H1 (cell line): Measurements from ENCODE around the gene DIPK1B. TPM values are rescaled to one million over a fixed set of nuclear protein-coding genes. Genes with fewer than 3 reads are reported as not detected.

ENCODE experiments used
- CTCF ChIA-PET: fragments of 300-600 bp; sonication (Branson Sonifier 250); formaldehyde crosslinking; loops from one replicate; lab custom pipeline; 2021; ENCODE audit not compliant: partially characterized antibody; lab: Charles Lee
- POLR2A ChIA-PET: fragments of 300-600 bp; sonication (Branson Sonifier 250); formaldehyde crosslinking; loops from one replicate; lab custom pipeline; 2021; ENCODE audit warnings: inconsistent platforms; ENCODE audit not compliant: partially characterized antibody; lab: Charles Lee
- DNase-seq, 2 experiments: peaks; one replicate each; pipeline versions ENCODE4 v3.0.0 to v3.0.0-alpha.2; 2010 to 2022; ENCODE audit warnings: low spot score in 2 of 2, low read depth in 1 of 2, mixed read lengths in 1 of 2
- FAIRE-seq: peaks from 2 replicates; lab custom pipeline; 2011; peaks lifted over from hg19 to GRCh38; lab: Jason Lieb, UNC
- H2AFZ ChIP-seq: 2 replicates; pipeline ENCODE4 v1.8.1; 2012; ENCODE audit warnings: low read length, inconsistent platforms
- H2AK5ac ChIP-seq: 2 replicates; pipeline ENCODE4 v1.6.1; 2013; ENCODE audit warnings: low read depth, low read length
- H2BK120ac ChIP-seq: replicated peaks from 2 replicates; pipeline ENCODE3; 2013; ENCODE audit warnings: low read depth, low read length, inconsistent platforms
- H2BK12ac ChIP-seq: 2 replicates; pipeline ENCODE4 v1.6.1; 2013; ENCODE audit warnings: low read depth, low read length
- H2BK15ac ChIP-seq: 2 replicates; pipeline ENCODE4 v1.6.1; 2013; ENCODE audit warnings: low read length
- H2BK20ac ChIP-seq: 2 replicates; pipeline ENCODE4 v1.6.1; 2013; ENCODE audit warnings: low read length
- H2BK5ac ChIP-seq: 2 replicates; pipeline ENCODE4 v1.6.1; 2013; ENCODE audit warnings: low read depth, low read length
- H3K14ac ChIP-seq: 2 replicates; pipeline ENCODE4 v1.6.1; 2013; ENCODE audit warnings: inconsistent platforms; ENCODE audit not compliant: insufficient read length
- H3K18ac ChIP-seq: 2 replicates; pipeline ENCODE4 v1.6.1; 2013; ENCODE audit warnings: low read length; ENCODE audit errors: extremely low read depth
- H3K23ac ChIP-seq: 2 replicates; pipeline ENCODE4 v1.6.1; 2013; ENCODE audit warnings: inconsistent platforms; ENCODE audit not compliant: insufficient read length
- H3K23me2 ChIP-seq: 2 replicates; pipeline ENCODE4 v1.6.1; 2013; ENCODE audit warnings: low read depth, low read length
- H3K27ac ChIP-seq: 2 replicates; pipeline ENCODE4 v1.6.1; 2011; ENCODE audit warnings: low read depth, low read length, inconsistent platforms
- H3K27me3 ChIP-seq, 4 experiments: replicated peaks in 1 of 4; 1 replicate in 1 of 4; 2 replicates in 3 of 4; pipeline versions ENCODE4 v1.6.1 to v1.8.1; 2011 to 2013; ENCODE audit warnings: low read length in 3 of 4, mild to moderate bottlenecking in 3 of 4, inconsistent platforms in 2 of 4, mixed read lengths in 2 of 4, moderate library complexity in 1 of 4; ENCODE audit not compliant: control insufficient read depth in 3 of 4, insufficient read depth in 3 of 4; ENCODE audit errors: extremely low read depth in 1 of 4
- H3K36me3 ChIP-seq, 4 experiments: 2 replicates each; pipeline versions ENCODE4 v1.6.1 to v1.8.1; 2011 to 2013; ENCODE audit warnings: mild to moderate bottlenecking in 4 of 4, low read length in 3 of 4, moderate library complexity in 2 of 4, control low read depth in 1 of 4, inconsistent platforms in 1 of 4; ENCODE audit not compliant: insufficient read depth in 4 of 4, control insufficient read depth in 2 of 4
- H3K4ac ChIP-seq: replicated peaks from 2 replicates; pipeline ENCODE3; 2013; ENCODE audit warnings: low read length, low read depth, mixed read lengths, inconsistent platforms; ENCODE audit not compliant: insufficient read length
- H3K4me1 ChIP-seq, 4 experiments: replicated peaks in 1 of 4; 1 replicate in 1 of 4; 2 replicates in 3 of 4; pipeline versions ENCODE4 v1.6.1 to v1.8.1; 2011 to 2013; ENCODE audit warnings: low read length in 3 of 4, inconsistent platforms in 2 of 4, mixed read lengths in 1 of 4; ENCODE audit not compliant: insufficient read depth in 4 of 4, control insufficient read depth in 3 of 4
- H3K4me2 ChIP-seq, 2 experiments: 2 replicates each; pipeline versions ENCODE4 v1.6.1 to v1.8.1; 2011 to 2013; ENCODE audit warnings: low read depth in 2 of 2, low read length in 2 of 2, control low read depth in 1 of 2, inconsistent platforms in 1 of 2, mild to moderate bottlenecking in 1 of 2; ENCODE audit not compliant: insufficient read depth in 1 of 2
- H3K4me3 ChIP-seq, 4 experiments: fragments of 200-600, 300-600 bp in 1 of 4; sonication (generic), shearing (Covaris generic), sonication (Bioruptor Twin) in 1 of 4; 2 replicates each; pipeline versions ENCODE4 v1.5.1 to v1.8.1; 2011 to 2016; ENCODE audit warnings: low read length in 4 of 4, low read depth in 3 of 4, control low read depth in 2 of 4, inconsistent platforms in 2 of 4, mild to moderate bottlenecking in 2 of 4, mixed read lengths in 1 of 4, moderate library complexity in 1 of 4; ENCODE audit not compliant: insufficient read depth in 2 of 4; ENCODE audit errors: extremely low read depth in 1 of 4
- H3K56ac ChIP-seq: replicated peaks from 2 replicates; pipeline ENCODE3; 2013; ENCODE audit warnings: low read depth, mild to moderate bottlenecking, mixed read lengths, low read length, inconsistent platforms; ENCODE audit not compliant: insufficient read length
- H3K79me1 ChIP-seq: 2 replicates; pipeline ENCODE4 v1.6.1; 2013; ENCODE audit warnings: low read depth, low read length, control low read depth
- H3K79me2 ChIP-seq, 2 experiments: 2 replicates each; pipeline versions ENCODE4 v1.6.1 to v1.8.1; 2012 to 2013; ENCODE audit warnings: low read length in 2 of 2, mild to moderate bottlenecking in 2 of 2, inconsistent platforms in 1 of 2; ENCODE audit not compliant: insufficient read depth in 2 of 2, control insufficient read depth in 1 of 2
- H3K9ac ChIP-seq, 4 experiments: replicated peaks in 1 of 4; 1 replicate in 1 of 4; 2 replicates in 3 of 4; pipeline versions ENCODE4 v1.6.1 to v1.8.1; 2011 to 2013; ENCODE audit warnings: low read depth in 3 of 4, low read length in 3 of 4, control low read depth in 2 of 4, mild to moderate bottlenecking in 2 of 4, moderate library complexity in 2 of 4, inconsistent platforms in 1 of 4; ENCODE audit errors: extremely low read depth in 1 of 4
- H3K9me3 ChIP-seq, 2 experiments: 2 replicates each; pipeline versions ENCODE4 v1.6.1 to v1.8.1; 2012 to 2013; ENCODE audit warnings: mild to moderate bottlenecking in 2 of 2, moderate library complexity in 2 of 2, control low read depth in 1 of 2, inconsistent platforms in 1 of 2, low read depth in 1 of 2, low read length in 1 of 2, mixed read lengths in 1 of 2; ENCODE audit not compliant: insufficient read depth in 2 of 2
- H4K20me1 ChIP-seq, 2 experiments: replicated peaks in 1 of 2; 2 replicates each; pipeline versions ENCODE3 to v1.8.1; 2011 to 2013; ENCODE audit warnings: inconsistent platforms in 2 of 2, low read length in 2 of 2, mild to moderate bottlenecking in 1 of 2; ENCODE audit not compliant: insufficient read depth in 2 of 2, control insufficient read depth in 1 of 2
- H4K5ac ChIP-seq: 2 replicates; pipeline ENCODE4 v1.6.1; 2013; ENCODE audit warnings: low read length, low read depth, mixed read lengths, inconsistent platforms; ENCODE audit not compliant: insufficient read length
- H4K8ac ChIP-seq: 2 replicates; pipeline ENCODE4 v1.8.0; 2013; ENCODE audit warnings: mild to moderate bottlenecking, moderate library complexity, low read length, inconsistent platforms; ENCODE audit not compliant: insufficient read depth; ENCODE audit errors: extremely low read depth
- H4K91ac ChIP-seq: replicated peaks from 2 replicates; pipeline ENCODE3; 2013; ENCODE audit warnings: low read length, mixed read lengths, inconsistent platforms; ENCODE audit not compliant: insufficient read length
- ATF3 ChIP-seq: IDR thresholded peaks from 2 replicates; pipeline ENCODE4 v1.6.1; 2011; ENCODE audit warnings: low read depth, mild to moderate bottlenecking, low read length; ENCODE audit not compliant: insufficient read depth
- CEBPB ChIP-seq: IDR thresholded peaks from 2 replicates; pipeline ENCODE4 v1.6.1; 2012; ENCODE audit warnings: low read depth, low read length
- CHD2 ChIP-seq: IDR thresholded peaks from 2 replicates; pipeline ENCODE4 v1.6.1; 2012; ENCODE audit warnings: low read length, improper control_type of control experiment
- CREB1 ChIP-seq: IDR thresholded peaks from 2 replicates; pipeline ENCODE4 v1.6.1; 2012; ENCODE audit warnings: inconsistent platforms
- GTF2F1 ChIP-seq: IDR thresholded peaks from 2 replicates; pipeline ENCODE4 v1.6.1; 2012; ENCODE audit warnings: low read depth, low read length, improper control_type of control experiment, borderline replicate concordance
- JUN ChIP-seq: IDR thresholded peaks from 2 replicates; pipeline ENCODE4 v1.6.1; 2011; ENCODE audit warnings: low read depth, mild to moderate bottlenecking, improper control_type of control experiment, low read length
- NANOG ChIP-seq: IDR thresholded peaks from 2 replicates; pipeline ENCODE4 v1.6.1; 2011; ENCODE audit warnings: low read length, low read depth, mild to moderate bottlenecking, inconsistent platforms; ENCODE audit not compliant: insufficient read depth, poor library complexity, severe bottlenecking
- POLR2A ChIP-seq, 2 experiments: IDR thresholded peaks; 1 replicate in 1 of 2; 2 replicates in 1 of 2; pipeline ENCODE4 v1.6.1; 2011; ENCODE audit warnings: low read depth in 2 of 2, low read length in 2 of 2, mild to moderate bottlenecking in 2 of 2; ENCODE audit errors: control extremely low read depth in 1 of 2
- SP4 ChIP-seq: IDR thresholded peaks from 2 replicates; pipeline ENCODE4 v1.6.1; 2012; ENCODE audit warnings: low read length, inconsistent platforms
- SRF ChIP-seq: IDR thresholded peaks from 2 replicates; pipeline ENCODE4 v1.6.1; 2011; ENCODE audit warnings: mild to moderate bottlenecking, low read depth, low read length, moderate library complexity
- TBP ChIP-seq: IDR thresholded peaks from 2 replicates; pipeline ENCODE4 v1.6.1; 2011; ENCODE audit warnings: low read depth, low read length, improper control_type of control experiment
- WGBS, 2 experiments: shearing (Covaris generic) in 1 of 2; methylation state at CpG; one replicate each; pipeline versions ENCODE4 v1.1.6 to v1.1.7; 2013 to 2015; ENCODE audit warnings: low lambda C conversion rate in 2 of 2, mixed read lengths in 2 of 2, inconsistent platforms in 1 of 2, low coverage in 1 of 2, missing lambda C conversion rate in 1 of 2; ENCODE audit not compliant: insufficient replicate concordance in 2 of 2, insufficient coverage in 1 of 2, insufficient read length in 1 of 2; ENCODE audit errors: extremely low coverage in 1 of 2, missing lambda C conversion rate in 1 of 2; 5-methylcytosine and 5-hydroxymethylcytosine counted together
- polyA plus RNA-seq, 7 experiments: library from polyadenylated mRNA; depleted of rRNA in 3 of 7; stranded (reverse) in 5 of 7; unstranded in 2 of 7; fragments of >200 nt in 5 of 7; fragments of 200-250 nt in 2 of 7; gene quantifications; 1 replicate in 5 of 7; 2 replicates in 1 of 7; 4 replicates in 1 of 7; pipeline versions ENCODE4 v1.2.1 to v1.2.3, GENCODE V29; 2011 to 2013; ENCODE audit warnings: missing spikeins in 2 of 7, mixed read lengths in 2 of 7
- total RNA-seq: library from RNA; stranded (reverse); fragmentation: NEBNext Ultra II Directional; extraction: Animal tissue kit (Norgen Biotek cat#: 25700); gene quantifications from 2 replicates; pipeline ENCODE4 v1.2.1, GENCODE V29; 2021

DIPK1B gene
- total and polyA plus RNA-seq, 2 of the 8 experiments (the other 6 are each of a cell fraction or from before 2014, with no cell fraction given), result 32.3 to 64.8 TPM

- Histone ChIP-seq H3K56ac (no peak overlapping the region), H3K23me2 (no peaks in the 10 kb centered on the region), H3K14ac (no peak overlapping the region), H2BK120ac (no peak overlapping the region), H3K79me2 (no peaks in the 10 kb centered on the region), H2AFZ (no peak overlapping the region), H3K4me2 (no peak overlapping the region), H2BK12ac (no peak overlapping the region), H2BK20ac (no peak overlapping the region), H3K4me1 (no peaks in the 10 kb centered on the region; a peak in 1 of 7 replicates), H3K18ac (no peak overlapping the region), H3K9ac (no peak overlapping the region), H3K9me3 (peaks cover 3 to 12% of the 10 kb centered on the region in 2 experiments; a peak in 1 of 4 replicates), H4K91ac (no peak overlapping the region), H3K4ac (no peak overlapping the region), H3K27ac (no peak overlapping the region; the same call in 1 of the 2 replicates), H3K23ac (no peak overlapping the region), H2BK15ac (no peak overlapping the region), H3K27me3 (no peaks in the 10 kb centered on the region), H2AK5ac (no peak overlapping the region), H3K36me3 (no peaks in the 10 kb centered on the region), H3K4me3 (no peak overlapping the region), H4K20me1 (no peaks in the 10 kb centered on the region), H2BK5ac (no peak overlapping the region), H4K5ac (no peak overlapping the region), H3K79me1 (no peaks in the 10 kb centered on the region), H4K8ac (no peak overlapping the region)
- 92% methylated on average over 31 of the region's 31 CpGs; no CpG with 5 or more reads in 1 of the 2 experiments for WGBS, 2 experiments
- ChIA-PET CTCF (no interaction called here), POLR2A (interaction anchor here (1.1 to 2.6 kb wide), 2 partner anchors 26 to 86 kb away, joined by 3 to 13 read pairs; no protein-coding TSS in a partner anchor)
- TF ChIP-seq ATF3, result no peak
- no peak for TF ChIP-seq CREB1
- no peak for TF ChIP-seq NANOG
- no peak for TF ChIP-seq GTF2F1
- TF ChIP-seq SRF, result no peak
- no peak for TF ChIP-seq SP4
- no peak for TF ChIP-seq CHD2
- no peak for TF ChIP-seq POLR2A (IDR thresholded peaks at IDR 0.05; ENCODE audit: control extremely low read depth in 1 of 2, low read depth in 2 of 2, low read length in 2 of 2)
- TF ChIP-seq JUN, result no peak
- no peak for TF ChIP-seq CEBPB
- no peak for TF ChIP-seq TBP
- FAIRE-seq (no peak), DNase-seq (no peak)
These were observed 41.1 kb downstream of the DIPK1B start for GRCh38 chr9:136753371-136754058.
